Measurements from ENCODE around the gene EIF4EBP2.

The EIF4EBP2 gene

GRCh38 chr10:70461397-70462348 lies 57.7 kb downstream of the EIF4EBP2 start:
- Histone ChIP-seq H3K4me1 (ENCODE audit: insufficient read depth, poor library complexity, severe bottlenecking) (no peaks in the 10 kb centered on the region), H3K9me3 (ENCODE audit: severe bottlenecking) (no peaks in the 10 kb centered on the region), H3K27ac (ENCODE audit: poor library complexity, severe bottlenecking) (no peak overlapping the region), H3K4me3 (ENCODE audit: severe bottlenecking) (no peak overlapping the region), H3K27me3 (ENCODE audit: insufficient read depth, poor library complexity, severe bottlenecking) (peaks cover 18% of the 10 kb centered on the region), H3K36me3 (ENCODE audit: low read depth) (no peaks in the 10 kb centered on the region)
- peak; percentile 65 for ATAC-seq (ENCODE audit: low read depth)
- peak; percentile 87 for TF ChIP-seq CTCF (IDR thresholded peaks at IDR 0.05; ENCODE audit: poor library complexity, severe bottlenecking)
- DNase-seq (ENCODE audit: low spot score) = no peak

GRCh38 chr10:70462349-70462984 lies 58.5 kb downstream of the EIF4EBP2 start:
- no peaks in the 10 kb centered on the region for H3K36me3 ChIP-seq (ENCODE audit: low read depth)
- ATAC-seq (ENCODE audit: low read depth) (no peak), DNase-seq (ENCODE audit: low spot score) (no peak)
- TF ChIP-seq CTCF (IDR thresholded peaks at IDR 0.05; ENCODE audit: poor library complexity, severe bottlenecking) = no peak
- H3K4me1 ChIP-seq (ENCODE audit: insufficient read depth, poor library complexity, severe bottlenecking) = no peaks in the 10 kb centered on the region
- no peak overlapping the region for H3K4me3 ChIP-seq (ENCODE audit: severe bottlenecking)
- H3K9me3 ChIP-seq (ENCODE audit: severe bottlenecking) = no peaks in the 10 kb centered on the region
- H3K27ac ChIP-seq (ENCODE audit: poor library complexity, severe bottlenecking) = no peak overlapping the region
- peaks cover 20% of the 10 kb centered on the region for H3K27me3 ChIP-seq (ENCODE audit: insufficient read depth, poor library complexity, severe bottlenecking)

GRCh38 chr10:70465278-70465677 lies 61.3 kb downstream of the EIF4EBP2 start:
- Histone ChIP-seq H3K36me3 (ENCODE audit: low read depth) (no peaks in the 10 kb centered on the region), H3K27me3 (ENCODE audit: insufficient read depth, poor library complexity, severe bottlenecking) (peaks cover 24% of the 10 kb centered on the region), H3K27ac (ENCODE audit: poor library complexity, severe bottlenecking) (no peak overlapping the region), H3K4me3 (ENCODE audit: severe bottlenecking) (no peak overlapping the region), H3K4me1 (ENCODE audit: insufficient read depth, poor library complexity, severe bottlenecking) (no peaks in the 10 kb centered on the region), H3K9me3 (ENCODE audit: severe bottlenecking) (no peaks in the 10 kb centered on the region)
- ATAC-seq (ENCODE audit: low read depth) (no peak), DNase-seq (ENCODE audit: low spot score) (no peak)
- no peak for TF ChIP-seq CTCF (IDR thresholded peaks at IDR 0.05; ENCODE audit: poor library complexity, severe bottlenecking)

- TF ChIP-seq CTCF (IDR thresholded peaks at IDR 0.05; ENCODE audit: poor library complexity, severe bottlenecking) = no peak
- Histone ChIP-seq H3K4me1 (ENCODE audit: insufficient read depth, poor library complexity, severe bottlenecking) (no peaks in the 10 kb centered on the region), H3K4me3 (ENCODE audit: severe bottlenecking) (no peak overlapping the region), H3K27me3 (ENCODE audit: insufficient read depth, poor library complexity, severe bottlenecking) (peaks cover 24% of the 10 kb centered on the region), H3K36me3 (ENCODE audit: low read depth) (no peaks in the 10 kb centered on the region), H3K9me3 (ENCODE audit: severe bottlenecking) (no peaks in the 10 kb centered on the region), H3K27ac (ENCODE audit: poor library complexity, severe bottlenecking) (no peak overlapping the region)
- no peak for DNase-seq (ENCODE audit: low spot score)
- no peak for ATAC-seq (ENCODE audit: low read depth)
Observed at GRCh38 chr10:70465832-70466231, 61.9 kb downstream of the EIF4EBP2 start.

All from RWPE2 (cell line).